Hematopoietic multipotent progenitor cell treated with erythropoietin and hydrocortisone succinate and interleukin-3 and kit ligand, for 17 days (in vitro differentiated cells): ENCODE measurements around the gene HDLBP.

Experiments
- DNase-seq: peaks from one replicate; pipeline ENCODE4 v3.0.0-alpha.2; 2015; ENCODE audit warnings: low spot score

The HDLBP gene

DNA sequence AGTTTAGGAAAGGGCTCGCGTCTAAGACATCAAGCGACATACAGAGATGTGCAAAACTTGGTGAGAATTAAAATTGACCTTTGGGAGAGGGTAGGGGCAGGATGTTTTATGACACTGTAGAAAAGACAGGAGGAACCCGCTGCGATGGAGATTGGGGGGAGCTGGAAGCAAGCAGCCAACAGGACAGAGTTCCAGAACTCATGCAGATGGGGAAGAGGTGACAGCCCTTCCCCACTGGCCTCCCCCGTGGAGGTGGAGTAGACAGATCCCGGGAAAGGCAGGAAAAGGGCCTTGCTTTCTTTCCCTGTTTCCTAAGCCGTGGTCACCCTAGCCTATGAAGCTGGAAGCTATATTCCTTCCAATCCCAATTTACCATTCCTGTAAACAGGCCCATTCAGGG, 87.9 kb downstream of the HDLBP start:
- DNase-seq = no peak

DNA sequence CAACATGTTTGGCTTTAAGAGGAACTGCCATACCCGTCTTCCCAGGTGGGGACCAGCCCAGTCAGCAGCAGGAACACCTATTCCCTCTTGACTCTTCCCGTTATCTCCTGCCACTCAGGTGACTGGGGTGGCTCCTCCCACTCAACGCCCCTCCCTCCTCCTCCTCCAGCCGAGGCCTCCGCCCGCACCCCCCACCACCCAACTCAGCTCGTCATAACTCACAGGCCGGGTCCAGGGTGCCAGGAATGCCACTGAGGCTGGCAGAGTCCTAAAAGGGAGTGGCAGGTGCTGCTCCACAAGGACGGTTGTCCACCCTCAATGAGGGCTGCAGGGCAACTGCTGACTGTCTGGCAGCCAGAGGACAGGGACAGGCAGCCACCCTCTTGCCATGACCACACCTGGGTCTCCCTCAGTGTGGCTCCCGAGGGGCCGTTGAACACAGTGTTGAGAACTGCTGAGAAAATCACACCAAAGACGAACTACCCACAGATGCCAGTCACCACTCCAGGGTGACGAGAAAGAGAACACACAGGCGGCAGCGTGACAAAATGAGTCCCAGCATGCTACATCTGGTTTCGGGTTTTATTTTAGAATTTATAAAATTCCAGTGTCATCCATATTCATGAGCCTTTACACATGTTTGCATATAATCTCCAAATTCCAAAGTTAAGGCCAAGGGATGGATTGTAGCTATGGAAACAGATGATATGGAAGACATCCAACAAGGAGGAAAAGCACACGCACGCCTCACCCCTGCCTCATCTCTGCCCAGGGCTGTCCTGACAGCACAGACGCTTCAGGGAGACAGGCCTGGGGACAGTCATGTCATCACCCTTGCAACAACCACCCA, 88.5 kb downstream of the HDLBP start:
- no peak for DNase-seq

DNA sequence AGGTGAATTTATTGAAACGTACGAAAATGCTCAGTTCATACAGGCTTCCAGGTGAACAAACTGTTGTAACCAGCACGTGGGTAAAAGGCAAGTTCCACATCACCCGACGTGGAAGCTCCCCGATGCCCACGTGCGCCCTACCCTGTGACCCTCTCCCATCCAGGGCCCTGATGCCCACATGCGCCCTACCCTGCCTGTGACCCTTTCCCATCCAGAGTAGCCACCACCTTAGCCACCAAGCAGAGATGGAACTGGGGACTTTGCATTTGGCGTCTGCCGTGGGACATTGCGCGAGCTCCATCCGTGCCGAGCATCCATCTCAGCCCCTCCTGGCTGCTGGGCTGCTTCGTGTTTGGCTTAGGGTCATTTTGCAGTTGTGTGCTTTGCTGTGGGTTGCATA, 89.5 kb downstream of the HDLBP start:
- DNase-seq = no peak

DNA sequence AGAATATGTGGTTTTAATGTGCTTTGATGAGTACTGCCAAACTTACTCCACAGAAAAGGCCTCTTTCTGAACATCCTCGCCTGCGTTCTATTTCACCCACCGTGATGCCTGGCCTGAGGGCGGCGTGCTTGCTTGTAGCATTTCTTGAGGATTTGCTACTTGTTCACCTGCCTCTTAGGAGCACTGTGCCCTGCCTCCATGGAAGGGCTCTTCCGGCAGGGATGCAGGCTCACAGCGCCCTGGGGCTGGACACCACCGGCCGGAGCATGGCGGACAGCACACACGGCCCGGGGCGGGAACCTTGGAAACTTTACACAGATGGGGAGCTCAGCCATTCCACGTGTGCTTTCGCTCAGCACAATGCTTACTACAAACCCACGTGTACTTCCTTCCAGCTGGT, 89.9 kb downstream of the HDLBP start:
- no peak for DNase-seq

DNA sequence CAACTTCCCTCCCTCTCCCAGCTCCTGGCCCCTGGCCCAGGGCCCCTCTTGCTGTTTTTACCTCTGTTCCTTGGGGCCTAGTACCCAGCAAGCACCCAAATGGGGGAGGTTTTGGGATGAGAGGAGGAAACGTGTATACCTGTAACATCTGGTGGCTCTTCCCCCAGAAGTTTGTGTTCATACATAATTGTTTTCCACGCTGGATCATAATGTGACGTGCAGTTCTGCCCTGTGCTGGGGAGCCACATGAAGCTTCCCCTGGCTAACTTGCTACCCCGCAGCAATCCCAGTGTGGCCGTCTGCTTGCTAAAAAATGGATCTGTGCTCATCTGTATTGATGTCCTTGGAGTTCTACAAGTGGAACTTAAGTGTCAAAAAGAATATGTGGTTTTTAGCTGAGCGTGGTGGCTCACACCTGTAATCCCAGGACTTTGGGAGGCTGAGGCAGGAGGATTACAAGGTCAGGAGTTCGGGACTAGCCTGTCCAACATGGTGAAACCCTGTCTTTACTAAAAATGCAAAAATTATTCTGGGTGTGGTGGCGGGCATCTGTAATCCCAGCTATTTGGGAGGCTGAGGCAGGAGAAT, 90.5 kb downstream of the HDLBP start:
- no peak for DNase-seq

DNA sequence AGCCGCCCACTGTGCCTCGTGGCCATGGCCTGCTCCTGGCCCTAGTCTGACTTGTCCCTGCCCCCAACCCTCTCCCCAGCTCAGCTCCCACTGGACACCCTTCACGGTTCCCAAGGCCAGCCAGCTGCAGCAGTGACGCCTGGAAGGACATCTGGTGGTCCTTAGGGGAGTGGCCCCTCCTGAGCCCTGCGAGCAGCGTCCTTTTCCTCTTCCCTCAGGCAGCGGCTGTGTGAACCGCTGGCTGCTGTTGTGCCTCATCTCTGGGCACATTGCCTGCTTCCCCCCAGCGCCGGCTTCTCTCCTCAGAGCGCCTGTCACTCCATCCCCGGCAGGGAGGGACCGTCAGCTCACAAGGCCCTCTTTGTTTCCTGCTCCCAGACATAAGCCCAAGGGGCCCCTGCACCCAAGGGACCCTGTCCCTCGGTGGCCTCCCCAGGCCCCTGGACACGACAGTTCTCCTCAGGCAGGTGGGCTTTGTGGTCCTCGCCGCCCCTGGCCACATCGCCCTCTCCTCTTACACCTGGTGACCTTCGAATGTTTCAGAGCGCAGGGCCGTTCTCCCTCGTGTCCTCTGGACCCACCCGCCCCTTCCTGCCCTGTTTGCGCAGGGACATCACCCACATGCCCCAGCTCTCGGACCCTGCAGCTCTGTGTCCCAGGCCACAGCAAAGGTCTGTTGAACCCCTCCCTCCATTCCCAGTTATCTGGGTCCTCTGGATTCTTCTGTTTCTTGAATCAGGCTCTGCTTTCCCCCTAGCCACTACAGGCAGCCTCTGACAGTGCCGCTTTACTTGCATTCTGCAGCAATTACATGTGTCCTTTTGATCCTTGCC, 91.2 kb downstream of the HDLBP start:
- DNase-seq = no peak

DNA sequence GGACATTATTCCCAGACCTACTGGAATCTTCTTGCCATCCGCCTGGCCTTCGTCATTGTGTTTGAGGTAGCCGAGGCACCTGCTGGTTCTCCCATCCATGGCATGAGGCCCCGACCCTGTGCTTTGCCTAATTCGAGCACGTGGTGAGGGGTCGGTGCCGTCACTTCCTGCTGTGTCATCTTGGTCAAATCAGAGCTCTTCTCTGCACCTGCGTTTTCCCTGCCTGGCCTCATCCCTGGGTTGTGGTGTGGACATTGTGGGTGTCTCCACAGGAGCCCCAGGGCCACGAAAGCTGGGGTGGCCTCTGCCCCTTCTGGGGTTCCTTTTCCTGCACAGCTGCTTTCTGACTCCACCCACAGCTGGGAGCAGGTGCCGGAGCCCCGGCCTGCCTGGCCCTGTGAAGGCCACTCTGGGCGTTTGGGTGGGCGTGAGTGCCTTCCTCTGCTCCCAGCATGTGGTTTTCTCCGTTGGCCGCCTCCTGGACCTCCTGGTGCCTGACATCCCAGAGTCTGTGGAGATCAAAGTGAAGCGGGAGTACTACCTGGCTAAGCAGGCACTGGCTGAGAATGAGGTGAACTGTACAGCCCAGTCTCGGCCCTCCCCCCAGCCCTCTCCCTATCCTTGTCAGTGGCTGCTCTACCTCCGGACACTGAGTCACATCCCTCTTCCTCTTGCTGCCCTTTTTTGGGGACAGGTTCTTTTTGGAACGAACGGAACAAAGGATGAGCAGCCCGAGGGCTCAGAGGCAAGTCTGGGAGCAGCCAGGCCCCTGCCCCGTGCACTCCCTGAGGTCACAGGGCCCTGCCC, 92.1 kb downstream of the HDLBP start:
- no peak for DNase-seq

DNA sequence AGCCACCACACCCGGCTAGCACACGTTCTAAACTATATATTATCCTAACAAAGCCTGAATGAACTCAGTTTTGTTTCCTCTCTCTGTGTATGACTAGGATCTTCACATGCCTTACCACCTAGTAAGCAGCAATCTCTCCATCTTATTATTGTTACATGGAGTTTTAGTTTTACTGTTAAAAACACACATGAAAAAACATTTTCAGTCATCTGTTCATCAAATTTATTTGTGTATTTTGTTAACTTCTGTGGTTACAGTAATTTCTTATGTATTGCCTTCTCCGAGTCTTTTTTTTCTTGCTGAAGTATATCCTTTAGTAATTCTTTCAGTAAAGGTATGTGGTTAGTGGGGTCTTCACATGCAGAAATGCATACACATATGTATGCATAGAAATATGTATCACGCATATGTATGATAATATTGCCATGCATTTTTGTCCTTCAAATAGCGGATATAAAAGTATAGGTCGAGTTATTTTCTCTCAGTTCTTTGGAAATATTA, 95.6 kb downstream of the HDLBP start:
- no peak for DNase-seq

DNA sequence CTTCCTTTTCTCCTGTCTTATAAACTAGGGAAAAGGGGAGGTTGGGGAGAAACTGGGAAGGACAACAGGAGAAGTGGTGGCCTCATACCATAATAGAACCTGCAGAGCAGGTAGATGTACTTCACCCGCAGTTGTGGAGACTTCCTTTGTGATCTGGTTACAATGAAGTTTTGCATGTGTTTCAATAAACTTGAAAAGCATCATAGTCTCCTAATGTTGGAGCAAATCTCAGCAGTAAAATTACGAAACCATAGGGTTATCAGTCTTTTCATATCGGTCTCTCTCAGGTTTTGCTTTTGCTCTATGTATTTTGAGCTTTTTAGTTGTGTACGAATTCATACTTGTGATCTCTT, 96.5 kb downstream of the HDLBP start:
- no peak for DNase-seq

DNA sequence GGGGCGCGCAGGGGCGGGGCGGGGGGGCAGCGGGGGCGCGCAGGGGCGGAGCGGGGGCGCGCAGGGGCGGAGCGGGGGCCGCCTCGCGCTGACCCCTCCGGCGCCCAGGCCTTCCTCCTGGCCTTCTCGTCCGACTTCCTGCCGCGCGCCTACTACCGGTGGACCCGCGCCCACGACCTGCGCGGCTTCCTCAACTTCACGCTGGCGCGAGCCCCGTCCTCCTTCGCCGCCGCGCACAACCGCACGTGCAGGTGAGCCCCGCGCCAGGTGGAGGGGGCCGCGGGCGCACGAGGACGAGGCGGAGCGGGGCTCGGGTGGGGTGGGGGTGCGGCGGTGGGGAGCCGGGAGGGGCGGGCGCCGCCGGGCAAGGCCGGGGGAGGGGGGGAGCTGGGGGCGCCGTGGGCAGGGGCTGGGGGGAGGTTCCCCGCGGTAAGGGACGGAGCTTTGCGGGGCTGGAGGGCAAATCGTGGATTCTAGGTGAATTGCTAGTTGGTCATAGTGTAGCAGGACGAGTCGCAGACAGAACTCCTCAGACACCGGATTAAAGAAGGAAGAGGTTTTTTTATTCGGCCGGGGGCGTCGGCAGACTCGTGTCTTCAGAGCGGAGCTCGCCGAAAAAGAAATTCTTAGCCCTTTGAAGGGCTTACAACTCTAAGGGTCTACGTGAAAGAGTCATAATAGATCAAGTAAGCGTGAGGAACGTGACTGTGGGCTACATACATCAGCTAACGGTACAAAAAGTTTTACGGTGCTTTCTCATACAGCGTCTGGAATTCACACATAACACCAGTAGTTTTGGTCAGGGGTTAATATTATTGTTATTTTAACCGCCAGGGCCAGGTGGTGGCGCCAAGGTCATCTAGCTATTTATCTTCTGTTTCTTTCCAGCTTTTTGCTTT, 97.1 kb downstream of the HDLBP start:
- DNase-seq = peak; percentile 10

DNA sequence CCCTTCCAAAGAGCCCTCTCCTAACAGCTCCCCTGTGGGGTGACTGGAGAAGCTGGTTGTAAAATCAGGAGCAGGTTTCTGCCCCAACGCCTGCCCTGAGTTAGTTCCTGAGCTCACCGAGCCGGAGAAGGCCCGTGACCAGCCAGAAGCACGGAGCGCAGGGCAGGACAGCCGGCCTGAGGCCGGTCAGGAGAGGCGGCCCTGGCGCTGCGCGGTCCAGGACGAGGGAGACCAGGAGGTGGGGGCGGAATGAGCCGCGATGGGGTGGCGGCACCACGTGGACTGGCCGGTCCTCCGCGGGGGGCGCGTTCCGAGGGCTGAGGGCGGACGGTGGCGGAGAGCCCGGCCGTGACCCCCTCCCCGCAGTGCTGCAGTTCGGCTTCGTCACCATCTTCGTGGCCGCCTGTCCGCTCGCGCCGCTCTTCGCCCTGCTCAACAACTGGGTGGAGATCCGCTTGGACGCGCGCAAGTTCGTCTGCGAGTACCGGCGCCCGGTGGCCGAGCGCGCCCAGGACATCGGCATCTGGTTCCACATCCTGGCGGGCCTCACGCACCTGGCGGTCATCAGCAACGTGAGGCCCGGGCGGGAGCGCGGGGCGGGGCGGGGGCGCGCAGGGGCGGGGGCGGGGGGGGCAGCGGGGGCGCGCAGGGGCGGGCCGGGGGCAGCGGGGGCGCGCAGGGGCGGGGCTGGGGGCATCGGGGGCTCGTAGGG, 98.0 kb downstream of the HDLBP start:
- peak; percentile 9 for DNase-seq

DNA sequence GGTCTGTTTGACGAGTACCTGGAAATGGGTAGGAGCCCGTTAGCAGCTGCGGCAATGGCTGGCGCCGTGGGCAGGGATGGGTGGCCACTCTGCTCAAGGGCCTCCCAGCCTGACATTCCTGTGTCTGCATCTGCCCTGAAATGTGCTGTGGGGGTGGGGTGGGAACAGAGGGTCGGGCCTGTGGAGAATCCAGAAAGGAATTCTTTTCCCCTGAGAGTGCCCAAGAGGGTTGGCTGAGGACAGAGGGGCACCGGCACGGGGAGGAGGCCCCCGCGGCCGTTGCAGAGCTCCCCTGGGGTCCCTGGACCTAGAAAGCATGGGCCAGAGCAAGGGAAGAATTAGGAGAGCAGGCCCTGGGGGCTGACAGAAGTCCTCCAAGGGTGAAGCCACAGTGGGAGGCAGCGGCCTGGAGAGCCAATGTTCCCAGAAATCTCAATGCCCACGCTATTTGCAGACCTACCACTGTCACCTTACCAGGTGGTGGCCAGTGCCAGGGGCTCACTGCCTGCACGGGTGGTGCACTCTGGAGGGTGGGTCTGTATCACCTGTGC, 99.2 kb downstream of the HDLBP start:
- no peak for DNase-seq

DNA sequence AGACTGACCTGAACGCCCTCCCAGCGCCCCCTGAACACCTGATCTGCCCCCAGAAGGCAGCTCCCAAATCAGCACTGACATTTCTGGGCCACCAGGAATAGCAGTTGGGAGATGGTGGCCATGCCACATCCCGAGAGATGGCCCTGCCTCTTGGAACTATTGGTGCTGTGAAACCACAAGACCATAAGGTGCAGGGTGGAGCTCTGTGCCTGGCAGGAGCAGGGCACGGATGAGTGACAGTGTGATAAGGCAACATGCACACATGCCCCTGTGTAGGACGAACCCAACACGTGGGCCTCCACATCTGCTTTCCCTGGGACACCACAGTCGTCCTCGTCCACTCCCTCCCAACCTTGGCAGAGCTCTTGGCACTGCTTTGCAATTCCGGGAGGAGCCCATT, 100.1 kb downstream of the HDLBP start:
- DNase-seq = no peak

DNA sequence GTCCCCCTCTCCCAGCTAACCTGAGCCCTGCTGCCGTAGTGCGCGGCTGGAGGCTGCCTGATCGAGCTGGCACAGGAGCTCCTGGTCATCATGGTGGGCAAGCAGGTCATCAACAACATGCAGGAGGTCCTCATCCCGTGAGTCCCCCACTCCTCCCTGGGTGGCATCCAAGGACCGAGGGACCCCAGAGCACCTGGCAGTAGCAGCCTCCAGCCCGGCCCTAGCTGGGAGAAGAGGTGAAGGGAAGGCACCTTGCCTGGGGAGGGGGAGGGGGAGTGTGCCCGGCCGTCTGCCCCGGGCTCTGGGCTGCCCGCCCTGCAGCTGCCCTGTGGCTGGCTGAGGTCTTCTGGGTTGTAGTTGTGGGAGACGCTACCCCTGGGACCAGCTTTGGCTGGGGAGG, 100.7 kb downstream of the HDLBP start:
- DNase-seq = no peak

DNA sequence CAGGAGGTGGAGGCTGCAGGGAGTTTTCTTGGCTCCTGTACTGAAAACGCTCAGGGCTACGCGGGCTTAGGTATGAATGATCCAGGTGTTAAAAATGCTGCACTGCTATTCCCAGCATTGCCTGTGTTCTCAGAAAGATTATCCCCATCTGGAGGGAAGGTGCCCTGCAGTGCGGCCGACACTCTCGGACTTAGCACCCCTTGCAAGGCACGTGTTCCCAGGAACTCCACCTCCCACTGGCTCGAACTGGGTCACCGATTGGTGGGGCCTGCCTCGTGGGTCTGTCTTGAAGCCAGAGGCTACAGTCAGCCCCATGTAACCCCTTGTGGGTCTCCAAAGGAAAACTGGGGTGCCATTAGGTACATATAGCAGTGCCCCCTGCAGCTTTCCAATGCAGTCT, 101.3 kb downstream of the HDLBP start:
- no peak for DNase-seq

DNA sequence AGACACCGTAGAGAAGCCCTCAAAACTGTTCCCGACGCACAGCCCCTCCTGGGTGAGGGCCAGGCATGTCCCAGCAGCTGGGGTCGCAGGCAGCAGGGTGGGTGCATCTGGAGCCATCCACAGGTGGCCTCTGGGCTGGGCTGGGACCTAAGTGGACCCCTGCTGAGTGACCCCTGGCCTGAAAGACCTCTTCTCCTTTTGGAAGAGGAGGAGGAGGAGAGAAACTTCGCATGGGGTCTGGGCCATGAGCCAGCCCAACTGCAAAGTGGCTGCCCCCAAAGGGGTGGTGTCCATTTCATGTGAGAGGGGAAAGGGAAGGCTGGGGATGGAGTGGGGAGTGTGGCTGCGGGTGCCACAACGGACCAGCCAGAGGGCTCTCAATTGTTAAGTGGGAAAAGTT, 101.9 kb downstream of the HDLBP start:
- no peak for DNase-seq

DNA sequence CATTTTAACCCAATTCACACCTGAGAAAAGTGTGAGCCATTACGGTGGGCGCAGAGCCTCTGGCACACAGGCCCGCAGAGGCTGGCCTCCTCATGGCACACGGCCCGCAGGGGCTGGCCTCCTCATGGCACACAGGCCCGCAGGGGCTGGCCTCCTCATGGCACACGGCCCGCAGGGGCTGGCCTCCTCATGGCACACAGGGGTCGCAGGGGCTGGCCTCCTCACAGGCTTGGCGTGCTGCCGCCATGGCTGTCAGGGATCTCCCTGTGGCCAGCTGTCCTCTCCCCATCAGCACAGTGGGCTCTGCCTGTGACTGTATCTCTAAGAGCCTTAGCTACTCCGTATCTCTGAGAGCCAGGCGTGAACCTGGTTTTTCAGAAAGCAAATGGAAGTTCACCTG, 102.4 kb downstream of the HDLBP start:
- no peak for DNase-seq

DNA sequence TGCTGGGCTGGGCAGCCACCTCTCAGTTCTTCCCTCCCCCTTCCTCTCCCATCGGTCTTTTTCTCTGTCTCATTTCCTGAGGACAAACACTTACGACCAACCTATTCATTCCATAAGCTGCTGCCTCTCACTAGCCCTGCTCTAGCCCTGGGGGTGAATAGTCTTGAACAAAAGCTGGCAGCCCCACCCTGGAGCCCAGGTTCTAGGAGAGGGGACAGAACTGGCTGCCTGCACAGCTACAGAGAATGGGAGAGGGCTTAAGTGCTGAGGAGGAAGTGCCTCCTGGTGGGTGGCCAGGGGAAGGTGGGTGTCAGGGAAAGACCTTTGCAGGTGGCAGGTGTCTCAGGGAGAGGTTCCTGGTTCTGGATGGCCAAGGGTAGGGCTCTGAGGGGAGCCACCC, 104.2 kb downstream of the HDLBP start:
- DNase-seq = no peak

DNA sequence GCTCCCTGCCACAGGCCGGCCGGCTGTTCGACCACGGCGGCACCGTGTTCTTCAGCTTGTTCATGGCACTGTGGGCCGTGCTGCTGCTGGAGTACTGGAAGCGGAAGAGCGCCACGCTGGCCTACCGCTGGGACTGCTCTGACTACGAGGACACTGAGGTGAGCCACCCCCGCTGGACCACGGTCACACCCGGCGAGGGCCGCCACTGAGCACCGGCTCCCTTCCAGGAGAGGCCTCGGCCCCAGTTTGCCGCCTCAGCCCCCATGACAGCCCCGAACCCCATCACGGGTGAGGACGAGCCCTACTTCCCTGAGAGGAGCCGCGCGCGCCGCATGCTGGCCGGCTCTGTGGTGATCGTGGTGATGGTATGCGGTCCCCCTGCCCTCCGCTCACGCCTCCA, 106.2 kb downstream of the HDLBP start:
- DNase-seq = no peak

DNA sequence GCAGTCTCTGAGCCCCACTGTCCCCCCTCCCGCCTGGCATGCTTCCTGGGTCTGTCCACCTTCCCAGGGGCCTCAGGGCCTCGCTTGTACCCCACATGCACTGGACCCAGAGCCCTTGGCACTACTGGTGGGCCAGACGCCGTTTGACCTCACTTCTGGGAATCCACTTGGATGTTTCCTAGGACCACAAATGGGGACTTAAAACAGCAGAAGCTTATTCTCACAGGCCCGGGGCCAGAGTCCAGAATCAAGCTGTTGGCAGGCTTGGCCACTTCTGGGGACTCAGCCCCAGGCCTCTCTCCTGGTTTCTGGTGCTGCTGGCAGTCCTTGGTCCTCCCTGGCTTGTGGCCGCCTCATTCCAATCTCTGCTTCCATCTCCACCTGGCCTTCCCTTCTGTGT, 107.4 kb downstream of the HDLBP start:
- no peak for DNase-seq
